SK-N-SH (cell line): ENCODE results near the gene PNKD. TPM values are rescaled to one million over a fixed set of nuclear protein-coding genes. Genes with fewer than 3 reads are reported as not detected.

ENCODE experiments used
- CTCF ChIA-PET: fragments of 300-600, 350-600 bp; formaldehyde crosslinking; extraction: SDS; loops from one replicate; lab custom pipeline; 2021; lab: Yijun Ruan, JAX
- POLR2A ChIA-PET: fragments of 350-600 bp; sonication (Branson Sonifier 250); formaldehyde crosslinking; extraction: SDS; loops from one replicate; lab custom pipeline; 2020; ENCODE audit warnings: antibody characterized with exemption, inconsistent platforms; lab: Yijun Ruan, JAX
- DNase-seq: peaks from one replicate; pipeline ENCODE4 v3.0.0; 2012
- H2AFZ ChIP-seq: fragments of 200-600 bp; sonication (generic); 2 replicates; pipeline ENCODE4 v1.8.1; 2016; ENCODE audit warnings: antibody characterized with exemption, mild to moderate bottlenecking, low read depth
- H3F3A ChIP-seq: fragments of 200-600 bp; sonication (generic); replicated peaks from 2 replicates; pipeline ENCODE3; 2016; ENCODE audit warnings: antibody characterized with exemption, mild to moderate bottlenecking; ENCODE audit not compliant: insufficient read depth
- H3K27ac ChIP-seq, 2 experiments: fragments of 200-500 bp in 1 of 2; fragments of 200-600 bp in 1 of 2; sonication (Bioruptor generic) in 1 of 2; sonication (generic), shearing (Covaris generic) in 1 of 2; 2 replicates each; pipeline versions ENCODE4 v1.5.1 to v1.6.1; 2014 to 2016; ENCODE audit warnings: low read depth in 2 of 2, inconsistent platforms in 1 of 2, low read length in 1 of 2, mild to moderate bottlenecking in 1 of 2, mixed read lengths in 1 of 2
- H3K27me3 ChIP-seq: fragments of 200-600 bp; sonication (generic), shearing (Covaris generic); 2 replicates; pipeline ENCODE4 v1.6.1; 2016; ENCODE audit warnings: mixed run types; ENCODE audit not compliant: insufficient read depth
- H3K36me3 ChIP-seq, 2 experiments: fragments of 200-500 bp in 1 of 2; fragments of 200-600 bp in 1 of 2; sonication (Bioruptor generic) in 1 of 2; sonication (generic) in 1 of 2; replicated peaks in 1 of 2; 2 replicates each; pipeline versions ENCODE3 to v1.5.1; 2014 to 2016; ENCODE audit warnings: low read length in 1 of 2, mild to moderate bottlenecking in 1 of 2; ENCODE audit not compliant: insufficient read depth in 2 of 2, control insufficient read depth in 1 of 2
- H3K4me1 ChIP-seq, 2 experiments: fragments of 200-500 bp in 1 of 2; fragments of 200-600 bp in 1 of 2; sonication (Bioruptor generic) in 1 of 2; sonication (generic), shearing (Covaris generic) in 1 of 2; 2 replicates each; pipeline versions ENCODE4 v1.5.1 to v1.6.1; 2014 to 2016; ENCODE audit warnings: low read depth in 1 of 2, low read length in 1 of 2, mixed run types in 1 of 2; ENCODE audit not compliant: insufficient read depth in 2 of 2, control insufficient read depth in 1 of 2
- H3K4me2 ChIP-seq: fragments of 200-600 bp; sonication (generic), shearing (Covaris generic); 2 replicates; pipeline ENCODE4 v1.6.1; 2017; ENCODE audit warnings: mixed run types
- H3K4me3 ChIP-seq, 2 experiments: fragments of 200-500 bp in 1 of 2; fragments of 200-600 bp in 1 of 2; sonication (Bioruptor generic) in 1 of 2; sonication (generic), shearing (Covaris generic) in 1 of 2; 2 replicates each; pipeline versions ENCODE4 v1.5.1 to v1.8.1; 2014 to 2016; ENCODE audit warnings: low read depth in 2 of 2, inconsistent platforms in 1 of 2, low read length in 1 of 2, mild to moderate bottlenecking in 1 of 2, mixed read lengths in 1 of 2, moderate library complexity in 1 of 2
- H3K79me2 ChIP-seq: fragments of 200-600 bp; sonication (generic); 2 replicates; pipeline ENCODE4 v1.8.1; 2017; ENCODE audit warnings: mild to moderate bottlenecking; ENCODE audit not compliant: insufficient read depth
- H3K9ac ChIP-seq: fragments of 200-600 bp; sonication (generic); 2 replicates; pipeline ENCODE4 v1.6.1; 2017; ENCODE audit warnings: mixed run types
- H3K9me2 ChIP-seq: fragments of 200-600 bp; sonication (generic); 2 replicates; pipeline ENCODE4 v1.6.1; 2017; ENCODE audit warnings: mixed run types
- H3K9me3 ChIP-seq: fragments of 200-600 bp; sonication (generic); 2 replicates; pipeline ENCODE4 v1.6.1; 2017; ENCODE audit warnings: mixed run types, mild to moderate bottlenecking, moderate library complexity
- H4K20me1 ChIP-seq: fragments of 200-600 bp; sonication (generic); 2 replicates; pipeline ENCODE4 v1.6.1; 2017; ENCODE audit warnings: mild to moderate bottlenecking, mixed run types; ENCODE audit not compliant: insufficient read depth
- CHD2 ChIP-seq: fragments of 150-350 bp; IDR thresholded peaks from 2 replicates; pipeline ENCODE4 v1.6.1; 2018; ENCODE audit warnings: low read length; ENCODE audit not compliant: partially characterized antibody
- CTCF ChIP-seq: fragments of 200-600 bp; sonication (generic); IDR thresholded peaks from 2 replicates; pipeline ENCODE4 v1.6.1; 2017; ENCODE audit warnings: antibody characterized with exemption, mild to moderate bottlenecking, moderate library complexity
- ELF1 ChIP-seq: IDR thresholded peaks from 2 replicates; pipeline ENCODE4 v1.4.0; 2012
- EZH2phosphoT487 ChIP-seq: fragments of 200-600 bp; sonication (generic); IDR thresholded peaks from 2 replicates; pipeline ENCODE4 v1.6.1; 2017; ENCODE audit warnings: low read depth, mixed run types, mild to moderate bottlenecking, antibody characterized with exemption, moderate library complexity, borderline replicate concordance
- FOSL2 ChIP-seq: IDR thresholded peaks from 2 replicates; pipeline ENCODE4 v1.4.0; 2012; ENCODE audit warnings: low read depth, mild to moderate bottlenecking, moderate library complexity, borderline replicate concordance
- FOXJ3 ChIP-seq: sonication (generic); formaldehyde crosslinking; IDR thresholded peaks from 2 replicates; pipeline ENCODE4 v1.5.1; 2020; ENCODE audit warnings: mild to moderate bottlenecking, missing genetic modification reagents
- FOXM1 ChIP-seq: IDR thresholded peaks from 2 replicates; pipeline ENCODE4 v1.4.0; 2012; ENCODE audit warnings: low read depth, mild to moderate bottlenecking
- JUND ChIP-seq: IDR thresholded peaks from 2 replicates; pipeline ENCODE4 v1.4.0; 2012
- MAX ChIP-seq: IDR thresholded peaks from 2 replicates; pipeline ENCODE4 v1.4.0; 2012; ENCODE audit warnings: low read depth
- MEF2A ChIP-seq: IDR thresholded peaks from 2 replicates; pipeline ENCODE4 v1.4.0; 2012; ENCODE audit warnings: low read depth, borderline replicate concordance
- NFIC ChIP-seq: IDR thresholded peaks from 2 replicates; pipeline ENCODE4 v1.4.0; 2012; ENCODE audit warnings: borderline replicate concordance
- NRF1 ChIP-seq: IDR thresholded peaks from 2 replicates; pipeline ENCODE4 v1.6.1; 2012; ENCODE audit warnings: low read depth, mild to moderate bottlenecking, low read length
- PBX3 ChIP-seq: IDR thresholded peaks from 2 replicates; pipeline ENCODE4; 2012
- RAD21 ChIP-seq: IDR thresholded peaks from 2 replicates; pipeline ENCODE4 v1.6.1; 2012; ENCODE audit warnings: mild to moderate bottlenecking, low read length
- REST ChIP-seq: IDR thresholded peaks from 2 replicates; pipeline ENCODE4 v1.6.1; 2012; ENCODE audit warnings: mild to moderate bottlenecking, low read depth, low read length, moderate library complexity
- RFX5 ChIP-seq: IDR thresholded peaks from 2 replicates; pipeline ENCODE4 v1.6.1; 2012; ENCODE audit warnings: mild to moderate bottlenecking, improper control_type of control experiment, low read length
- SIN3A ChIP-seq: IDR thresholded peaks from 2 replicates; pipeline ENCODE4 v1.6.1; 2012; ENCODE audit warnings: low read depth, mild to moderate bottlenecking, low read length, moderate library complexity, borderline replicate concordance
- WGBS: methylation state at CpG from one replicate; pipeline ENCODE4 v1.1.6; 2017; ENCODE audit warnings: low lambda C conversion rate; 5-methylcytosine and 5-hydroxymethylcytosine counted together
- polyA plus RNA-seq, 3 experiments: library from polyadenylated mRNA; depleted of rRNA; stranded (reverse); fragments of >200 nt; gene quantifications; 2 replicates each; pipeline ENCODE4 v1.2.3, GENCODE V29; 2012

The PNKD gene
- polyA plus RNA-seq, 1 of the 3 experiments (the other 2 are of a cell fraction): 101 TPM

- no peak overlapping the region for H3K4me3 ChIP-seq
- H3K4me1 ChIP-seq: peaks cover 5 to 47% of the 10 kb centered on the region in 2 experiments
- ChIA-PET CTCF (no interaction called here), POLR2A (no interaction called here)
- H3K4me2 ChIP-seq: no peak overlapping the region
- peaks cover 23% of the 10 kb centered on the region for H3K79me2 ChIP-seq
- DNase-seq: no peak
- no peaks in the 10 kb centered on the region for H3K9me2 ChIP-seq
- H3F3A ChIP-seq: no peaks in the 10 kb centered on the region
- no peaks in the 10 kb centered on the region for H3K9me3 ChIP-seq
- no peak overlapping the region for H3K9ac ChIP-seq
- 90% methylated on average over 12 of the region's 17 CpGs for WGBS
- no peak overlapping the region; a peak in 1 of 4 replicates for H3K27ac ChIP-seq
- no peak for TF ChIP-seq MAX
- TF ChIP-seq JUND: no peak
- no peak for TF ChIP-seq RFX5
- no peak for TF ChIP-seq REST
- no peak for TF ChIP-seq MEF2A
- no peak for TF ChIP-seq FOXM1
- no peak for TF ChIP-seq EZH2phosphoT487
- TF ChIP-seq FOSL2: no peak
- H3K27me3 ChIP-seq: no peaks in the 10 kb centered on the region
- H3K36me3 ChIP-seq: peaks cover 11 to 48% of the 10 kb centered on the region in 2 experiments
- H2AFZ ChIP-seq: no peak overlapping the region
- H4K20me1 ChIP-seq: peaks cover 1% of the 10 kb centered on the region; the same call in 1 of the 2 replicates
Measured at GRCh38 chr2:218263817-218264641, 6.3 kb upstream of the PNKD start.

- peaks cover 11 to 48% of the 10 kb centered on the region in 2 experiments for H3K36me3 ChIP-seq
- peaks cover 6% of the 10 kb centered on the region; the same call in 1 of the 2 replicates for H4K20me1 ChIP-seq
- H3K9me3 ChIP-seq: no peaks in the 10 kb centered on the region
- H3K4me3 ChIP-seq: no peak overlapping the region
- peaks cover 32% of the 10 kb centered on the region for H3K79me2 ChIP-seq
- no peak for DNase-seq
- H3F3A ChIP-seq: no peaks in the 10 kb centered on the region
- H3K27ac ChIP-seq: no peak overlapping the region
- peaks cover 0 to 40% of the 10 kb centered on the region in 2 experiments; a peak in 2 of 4 replicates for H3K4me1 ChIP-seq
- CTCF ChIA-PET: no interaction called here
- H3K9me2 ChIP-seq: no peaks in the 10 kb centered on the region
- no peak overlapping the region for H2AFZ ChIP-seq
- TF ChIP-seq CHD2 (no peak), EZH2phosphoT487 (no peak), PBX3 (no peak), NFIC (no peak), CTCF (no peak), RAD21 (no peak), MEF2A (no peak), ELF1 (no peak), FOXJ3 (CRISPR knock-in tag) (no peak), NRF1 (no peak), MAX (no peak), SIN3A (no peak)
- TF ChIP-seq, all 33 proteins: peak for 0
- Histone ChIP-seq H3K9ac (no peak overlapping the region), H3K27me3 (no peaks in the 10 kb centered on the region), H3K4me2 (no peak overlapping the region)
- POLR2A ChIA-PET: interaction anchor here (1.2 kb wide), 1 partner anchor 11 kb away, joined by 3 read pairs; no protein-coding TSS in a partner anchor
- 95% methylated on average over 12 of the region's 22 CpGs for WGBS
Measured at GRCh38 chr2:218264773-218265561, 5.4 kb upstream of the PNKD start.
